ENCODE measurements around the gene CPT1B. TPM values are rescaled to one million over a fixed set of nuclear protein-coding genes. Genes with fewer than 3 reads are reported as not detected.

CPT1B gene
- total RNA-seq, 2 experiments from 2014 or later: 101 to 138 TPM

DNA sequence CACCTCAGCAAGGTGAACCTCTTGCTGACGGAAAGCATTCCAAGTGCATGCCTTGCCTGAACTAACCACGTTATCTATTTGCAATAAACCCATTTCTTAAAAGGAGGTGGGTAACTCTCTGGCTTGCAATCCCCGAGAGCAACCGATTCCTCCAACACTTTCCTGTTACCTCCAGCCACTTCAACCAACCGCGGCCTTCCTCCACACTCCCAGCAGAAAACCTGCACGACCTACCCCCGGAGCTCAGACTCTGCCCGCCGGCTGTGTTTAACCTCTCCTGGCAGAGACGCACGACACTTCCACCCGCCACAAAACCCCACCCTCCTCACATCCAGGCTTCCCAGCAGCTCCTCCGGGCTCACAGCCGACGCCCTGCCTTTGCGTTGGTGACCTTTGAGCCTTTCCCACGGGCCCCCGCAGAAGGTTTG lies 53.5 kb downstream of the CPT1B start:
- H3K27ac ChIP-seq (ENCODE audit: low read depth, low read length, poor library complexity, severe bottlenecking): peak overlapping the region; percentile 92
- no peak overlapping the region for H2AFZ ChIP-seq (ENCODE audit: low read length)
- H3K9me3 ChIP-seq (ENCODE audit: low read length): no peaks in the 10 kb centered on the region
- no peak for TF ChIP-seq EZH2phosphoT487 (IDR thresholded peaks at IDR 0.05; ENCODE audit: borderline replicate concordance, low read depth, low read length)
- TF ChIP-seq CTCF (conservative IDR thresholded peaks at IDR 0.05; ENCODE audit: low read length): no peak
- peaks cover 18% of the 10 kb centered on the region for H3K4me1 ChIP-seq (ENCODE audit: insufficient read depth, low read length, poor library complexity, severe bottlenecking)
- BruUV-seq (replicated peaks): no TSS peak
- ChIA-PET CTCF (ENCODE audit: unreplicated experiment) (interaction anchor here (1.0 to 1.6 kb wide), 2 partner anchors 54 to 272 kb away, joined by 3 to 6 read pairs; no protein-coding TSS in a partner anchor), POLR2A (interaction anchor here (0.6 to 3.3 kb wide), 7 partner anchors 9 to 127 kb away, joined by 3 to 33 read pairs (median 4); partner anchors contain the start of genes LMF2 and NCAPH2)
- H3K4me3 ChIP-seq (ENCODE audit: low read depth, low read length, poor library complexity, severe bottlenecking): peak overlapping the region; percentile 77
- H3K4me2 ChIP-seq (ENCODE audit: low read length): peak overlapping the region; percentile 93
- H3K36me3 ChIP-seq (ENCODE audit: insufficient read depth, low read length): peaks cover 54% of the 10 kb centered on the region
- peaks cover 4% of the 10 kb centered on the region; the same call in 1 of the 2 replicates for H3K79me2 ChIP-seq (ENCODE audit: insufficient read depth, low read depth, low read length)
- no peaks in the 10 kb centered on the region for H4K20me1 ChIP-seq (ENCODE audit: insufficient read depth, low read length)
- no peaks in the 10 kb centered on the region for H3K9me2 ChIP-seq (ENCODE audit: insufficient read depth, low read length)
- intact Hi-C loops (cut with micrococcal nuclease; ENCODE audit: unreplicated experiment): loop anchor here (1.0 to 5.0 kb wide), 3 partner anchors 16 to 282 kb away; partner anchors contain the start of gene NCAPH2
- DNase-seq (ENCODE audit: low spot score): peak; percentile 27

- H4K20me1 ChIP-seq (ENCODE audit: insufficient read depth, low read length): no peaks in the 10 kb centered on the region
- no TSS peak for BruUV-seq (replicated peaks)
- H3K79me2 ChIP-seq (ENCODE audit: insufficient read depth, low read depth, low read length): peaks cover 4% of the 10 kb centered on the region; the same call in 1 of the 2 replicates
- H3K9me3 ChIP-seq (ENCODE audit: low read length): no peaks in the 10 kb centered on the region
- POLR2A ChIA-PET: interaction anchor here (1.3 to 3.3 kb wide), 2 partner anchors 9 to 15 kb away, joined by 3 to 33 read pairs; partner anchors contain the start of genes LMF2 and NCAPH2
- no peak overlapping the region for H2AFZ ChIP-seq (ENCODE audit: low read length)
- no peak for DNase-seq (ENCODE audit: low spot score)
- peak overlapping the region; percentile 93 for H3K4me2 ChIP-seq (ENCODE audit: low read length)
- H3K9me2 ChIP-seq (ENCODE audit: insufficient read depth, low read length): no peaks in the 10 kb centered on the region
- TF ChIP-seq EZH2phosphoT487 (IDR thresholded peaks at IDR 0.05; ENCODE audit: borderline replicate concordance, low read depth, low read length) (no peak), CTCF (conservative IDR thresholded peaks at IDR 0.05; ENCODE audit: low read length) (no peak)
- H3K36me3 ChIP-seq (ENCODE audit: insufficient read depth, low read length): peaks cover 60% of the 10 kb centered on the region
- peak overlapping the region; percentile 77 for H3K4me3 ChIP-seq (ENCODE audit: low read depth, low read length, poor library complexity, severe bottlenecking)
- intact Hi-C loops (cut with micrococcal nuclease; ENCODE audit: unreplicated experiment): loop anchor here (2.0 kb wide), 1 partner anchor 55 kb away; no protein-coding TSS in a partner anchor
- peak overlapping the region; percentile 92 for H3K27ac ChIP-seq (ENCODE audit: low read depth, low read length, poor library complexity, severe bottlenecking)
- H3K4me1 ChIP-seq (ENCODE audit: insufficient read depth, low read length, poor library complexity, severe bottlenecking): peaks cover 16% of the 10 kb centered on the region
- CTCF ChIA-PET (ENCODE audit: unreplicated experiment): no interaction called here
Measured at GRCh38 chr22:50523806-50524675, 54.2 kb downstream of the CPT1B start.

All from OCI-LY7 (cell line).